Cardiac muscle cell (in vitro differentiated cells and primary cell): ENCODE measurements around the gene CSNK1D. TPM values are rescaled to one million over a fixed set of nuclear protein-coding genes. Genes with fewer than 3 reads are reported as not detected.

Source experiments
- DNase-seq, 2 donors: peaks; one replicate each; pipeline versions ENCODE4 v3.0.0 to v3.0.0-alpha.2; 2010 to 2017; ENCODE audit warnings: low read depth in 1 of 2, low spot score in 1 of 2
- H3K27ac ChIP-seq: fragments of 200-600 bp; sonication (generic); 2 replicates; pipeline ENCODE4 v1.5.1; 2016
- H3K27me3 ChIP-seq: fragments of 200-600 bp; sonication (generic); 2 replicates; pipeline ENCODE4 v1.6.0; 2016; ENCODE audit warnings: control low read depth
- H3K36me3 ChIP-seq: fragments of 200-600 bp; sonication (generic); 2 replicates; pipeline ENCODE4 v1.5.1; 2016; ENCODE audit warnings: control low read depth
- H3K4me1 ChIP-seq: fragments of 200-600 bp; sonication (generic); 2 replicates; pipeline ENCODE4 v1.8.1; 2017; ENCODE audit warnings: low read depth, mild to moderate bottlenecking, mixed run types
- H3K4me3 ChIP-seq: fragments of 200-600 bp; sonication (generic); 2 replicates; pipeline ENCODE4 v1.5.1; 2016; ENCODE audit warnings: mild to moderate bottlenecking
- H3K9me3 ChIP-seq: fragments of 200-600 bp; sonication (generic); 2 replicates; pipeline ENCODE4 v1.5.1; 2017; ENCODE audit warnings: low read depth, mild to moderate bottlenecking, control low read depth
- CTCF ChIP-seq: IDR thresholded peaks from 2 replicates; pipeline ENCODE4 v1.5.1; 2012; ENCODE audit warnings: low read depth, mild to moderate bottlenecking, low read length
- polyA plus RNA-seq: library from polyadenylated mRNA; unstranded; fragments of >200 nt; fragmentation: Nextera tagmentation; extraction: Ambion mirVana; gene quantifications from 2 replicates; pipeline ENCODE4 v1.2.1, GENCODE V29; 2016
- total RNA-seq: library from RNA; depleted of rRNA; stranded (reverse); fragments of >200 nt; gene quantifications from 2 replicates; pipeline ENCODE4 v1.2.3, GENCODE V29; 2016

The CSNK1D gene
- total RNA-seq = 40.3 and 53.1 TPM in 2 replicates
- polyA plus RNA-seq = 106 and 134 TPM in 2 replicates

GRCh38 chr17:82273327-82274133, at the start of gene CSNK1D:
Gene CSNK1D, minus strand, starts transcription at chr17:82273700. Its CDS starts 319 bp downstream, at chr17:82273381.
- Histone ChIP-seq H3K27ac (peak within 1 kb of the TSS; percentile 100), H3K9me3 (no peaks in the 10 kb centered on the region), H3K4me1 (peaks cover 26% of the 10 kb centered on the region), H3K36me3 (peaks cover 8% of the 10 kb centered on the region), H3K4me3 (peak within 1 kb of the TSS; percentile 92), H3K27me3 (no peaks in the 10 kb centered on the region)
- no peak for TF ChIP-seq CTCF
- DNase-seq = peak; percentile 91 to 96

- Histone ChIP-seq H3K27ac (no peak overlapping the region), H3K36me3 (no peaks in the 10 kb centered on the region), H3K4me3 (no peak overlapping the region), H3K9me3 (no peaks in the 10 kb centered on the region), H3K4me1 (peaks cover 3% of the 10 kb centered on the region), H3K27me3 (peaks cover 10% of the 10 kb centered on the region)
- no peak for DNase-seq
- TF ChIP-seq CTCF = no peak
Measured at GRCh38 chr17:82322526-82323453, 49.3 kb upstream of the CSNK1D start.

GRCh38 chr17:82321947-82322466, 48.5 kb upstream of the CSNK1D start:
- Histone ChIP-seq H3K27ac (no peak overlapping the region), H3K9me3 (no peaks in the 10 kb centered on the region), H3K27me3 (peaks cover 10% of the 10 kb centered on the region), H3K4me1 (peaks cover 1% of the 10 kb centered on the region), H3K36me3 (no peaks in the 10 kb centered on the region), H3K4me3 (no peak overlapping the region)
- no peak for DNase-seq
- no peak for TF ChIP-seq CTCF

- DNase-seq = peak; percentile 28 to 57
- peaks cover under 1% of the 10 kb centered on the region for H3K4me1 ChIP-seq
- no peaks in the 10 kb centered on the region for H3K36me3 ChIP-seq
- no peak overlapping the region for H3K27ac ChIP-seq
- no peak overlapping the region for H3K4me3 ChIP-seq
- peak; percentile 76 for TF ChIP-seq CTCF
- H3K9me3 ChIP-seq = no peaks in the 10 kb centered on the region
- H3K27me3 ChIP-seq = peaks cover 10% of the 10 kb centered on the region
Measured at GRCh38 chr17:82320956-82321927, 47.7 kb upstream of the CSNK1D start.
